GM08714 (cell line): ENCODE data around the gene RAE1.
"Not testable (repeated sequence)": the region's sequence is repeated elsewhere in the genome, so short reads cannot be mapped to it uniquely, and the experiment has no call there.

Source experiments
- H3K4me3 ChIP-seq: fragments of 200-500 bp; sonication (Bioruptor generic); 2 replicates; pipeline ENCODE4 v1.5.1; 2014; ENCODE audit warnings: mild to moderate bottlenecking, low read length, inconsistent platforms
- ZNF274 ChIP-seq: IDR thresholded peaks from 2 replicates; pipeline ENCODE4 v1.6.1; 2012; ENCODE audit warnings: mild to moderate bottlenecking, low read depth, low read length

RAE1 gene

DNA sequence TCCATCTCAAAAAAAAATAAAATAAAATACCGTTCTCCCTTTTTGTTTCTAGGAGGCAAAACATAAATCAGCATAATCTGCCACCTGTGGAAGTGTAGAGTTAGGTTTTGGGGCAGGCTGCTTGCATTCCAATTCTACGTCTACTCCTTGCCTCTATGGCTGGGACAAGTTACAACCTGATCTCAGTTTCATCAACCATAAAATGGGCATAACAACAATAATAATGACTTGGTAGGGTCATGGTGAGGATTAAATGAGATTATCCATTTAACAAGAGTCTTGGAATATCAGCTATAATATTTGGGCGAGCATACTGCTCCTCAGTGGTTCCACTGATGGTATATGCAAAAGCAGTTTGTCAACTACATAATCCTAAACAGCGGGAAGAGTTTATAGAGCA lies 3.7 kb upstream of the RAE1 start:
- H3K4me3 ChIP-seq = no peak overlapping the region
- TF ChIP-seq ZNF274 = no peak

- H3K4me3 ChIP-seq = not testable (repeated sequence)
Observed at GRCh38 chr20:57348200-57348921, 2.7 kb upstream of the RAE1 start.

DNA sequence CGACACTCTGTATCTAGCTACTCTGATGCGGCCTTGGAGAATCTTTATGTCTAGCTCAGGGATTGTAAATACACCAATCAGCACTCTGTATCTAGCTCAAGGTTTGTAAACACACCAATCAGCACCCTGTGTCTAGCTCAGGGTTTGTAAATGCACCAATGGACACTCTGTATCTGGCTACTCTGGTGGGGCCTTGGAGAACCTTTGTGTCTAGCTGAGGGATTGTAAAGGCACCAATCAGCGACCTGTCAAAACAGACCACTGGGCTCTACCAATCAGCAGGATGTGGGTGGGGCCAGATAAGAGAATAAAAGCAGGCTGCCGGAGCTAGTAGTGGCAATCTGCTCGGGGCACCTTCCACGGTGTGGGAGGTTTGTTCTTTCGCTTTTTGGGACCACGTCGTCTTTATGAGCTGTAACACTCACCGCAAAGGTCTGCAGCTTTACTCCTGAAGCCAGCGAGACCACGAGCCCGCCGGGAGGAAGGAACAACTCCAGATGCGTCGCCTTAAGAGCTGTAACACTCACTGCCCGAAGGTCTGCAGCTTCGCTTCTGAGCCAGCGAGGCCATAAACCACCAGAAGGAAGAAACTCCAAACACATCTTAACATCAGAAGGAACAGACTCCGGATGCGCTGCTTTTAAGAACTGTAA lies 2.0 kb upstream of the RAE1 start:
- H3K4me3 ChIP-seq = not testable (repeated sequence)

DNA sequence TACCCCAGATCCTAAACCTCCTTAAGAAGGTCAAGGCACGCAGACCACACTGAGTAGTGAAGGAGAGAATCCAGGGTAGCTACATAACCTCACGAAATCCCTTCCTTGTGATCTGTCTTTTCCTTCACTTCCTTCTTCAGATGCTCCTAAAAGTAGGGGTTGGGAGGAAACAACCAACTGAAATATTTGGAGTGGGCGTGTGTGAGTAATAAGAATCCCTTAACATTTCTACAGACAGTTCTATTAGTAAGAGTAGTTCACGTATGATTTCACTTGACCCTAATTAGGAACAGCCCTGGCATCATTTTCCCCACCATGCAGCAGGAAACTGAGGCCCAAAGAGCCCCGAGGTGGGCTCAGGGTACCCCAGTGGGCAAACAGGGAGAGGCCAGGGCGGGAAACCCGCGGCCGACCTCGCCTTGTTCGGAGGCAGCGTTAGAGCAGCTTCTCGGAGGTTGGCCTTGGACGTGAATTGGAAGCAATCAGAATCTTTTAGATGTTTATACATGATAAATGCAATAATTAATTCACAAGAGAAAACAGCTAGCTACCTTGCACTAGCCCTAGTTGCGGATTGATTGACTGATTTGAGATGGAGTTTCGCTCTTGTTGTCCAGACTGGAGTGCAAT lies 859 bp upstream of the RAE1 start:
- H3K4me3 ChIP-seq = no peak overlapping the region
- TF ChIP-seq ZNF274 = no peak

DNA sequence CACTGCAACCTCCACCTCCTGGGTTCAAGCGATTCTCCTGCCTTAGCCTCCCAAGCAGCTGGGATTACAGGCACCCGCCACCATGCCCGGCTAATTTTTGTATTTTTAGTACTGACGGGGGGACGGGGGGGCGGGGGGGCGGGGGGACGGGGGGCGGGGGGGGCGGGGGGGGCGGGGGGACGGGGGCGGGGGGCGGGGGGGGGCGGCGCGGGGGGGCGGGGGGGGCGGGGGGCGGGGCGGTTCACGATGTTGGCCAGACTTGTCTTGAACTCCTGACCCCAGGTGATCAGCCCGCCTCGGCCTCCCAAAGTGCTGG lies 371 bp upstream of the RAE1 start:
- H3K4me3 ChIP-seq = peak overlapping the region; percentile 89; the same call in 1 of the 2 replicates

DNA sequence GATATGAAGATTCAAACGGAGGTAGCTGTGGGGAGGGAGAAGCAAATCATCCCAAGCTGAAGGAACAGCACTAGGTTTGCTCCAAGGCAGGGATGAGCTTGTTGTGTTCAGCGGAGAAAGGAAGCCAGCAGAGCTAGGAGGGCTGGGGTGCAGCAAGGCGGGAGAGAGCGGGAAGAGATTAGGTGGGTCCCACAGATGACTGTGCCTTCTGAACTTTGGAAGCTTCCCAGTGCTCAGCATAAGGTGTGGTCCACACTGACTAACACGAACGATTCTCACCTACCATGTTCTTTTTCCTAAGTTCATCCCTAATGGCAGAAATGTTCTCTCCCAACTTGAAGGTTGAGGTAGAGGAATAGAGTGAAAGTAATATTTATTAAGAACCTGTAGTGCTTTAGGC lies 1.2 kb downstream of the RAE1 start:
- peak overlapping the region; percentile 89; the same call in 1 of the 2 replicates for H3K4me3 ChIP-seq
- TF ChIP-seq ZNF274 = no peak

- no peak for TF ChIP-seq ZNF274
- no peak overlapping the region for H3K4me3 ChIP-seq
Observed at GRCh38 chr20:57353351-57353750, 2.3 kb downstream of the RAE1 start.

DNA sequence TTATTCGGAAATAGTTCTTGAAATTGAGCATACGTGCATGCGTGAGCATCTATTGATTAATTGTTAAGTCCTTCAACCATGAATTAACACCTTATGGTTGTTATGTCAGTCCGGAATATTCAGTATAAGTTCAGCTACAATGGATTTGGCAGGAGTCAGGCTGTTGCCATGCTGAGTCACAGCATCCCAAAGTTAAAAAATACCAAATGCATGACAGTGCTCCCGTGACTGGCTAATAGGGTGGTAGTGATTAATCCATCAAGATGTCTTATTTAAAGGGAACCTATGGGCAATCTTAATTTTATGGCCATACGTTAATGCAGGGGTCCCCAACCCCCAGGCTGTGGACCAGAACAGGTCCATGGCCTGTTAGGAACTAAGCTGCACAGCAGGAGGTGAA lies 10.5 kb downstream of the RAE1 start:
- no peak overlapping the region for H3K4me3 ChIP-seq
- TF ChIP-seq ZNF274 = no peak

- TF ChIP-seq ZNF274 = no peak
- no peak overlapping the region for H3K4me3 ChIP-seq
Observed at GRCh38 chr20:57364451-57364850, 13.4 kb downstream of the RAE1 start.

DNA sequence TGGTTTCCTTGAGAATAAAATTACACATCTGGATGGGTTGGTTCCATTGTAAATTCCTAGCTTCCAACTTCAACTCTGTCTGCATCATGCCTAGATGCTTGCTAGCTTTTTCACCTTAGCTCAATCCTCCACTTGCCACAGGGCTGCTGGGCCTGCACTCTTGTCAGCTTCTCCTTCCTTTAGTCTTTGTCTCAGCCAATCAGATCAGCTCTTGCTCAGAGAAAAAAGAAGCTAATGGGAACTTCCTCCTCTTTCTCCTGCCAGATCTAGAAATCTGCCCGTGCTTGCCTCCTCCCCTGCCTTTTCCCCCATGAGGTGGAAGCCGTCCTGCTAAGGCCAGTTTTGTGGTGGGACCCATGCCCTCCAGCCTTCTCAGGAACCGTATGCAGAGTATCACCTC lies 18.5 kb downstream of the RAE1 start:
- no peak for TF ChIP-seq ZNF274
- H3K4me3 ChIP-seq = no peak overlapping the region

DNA sequence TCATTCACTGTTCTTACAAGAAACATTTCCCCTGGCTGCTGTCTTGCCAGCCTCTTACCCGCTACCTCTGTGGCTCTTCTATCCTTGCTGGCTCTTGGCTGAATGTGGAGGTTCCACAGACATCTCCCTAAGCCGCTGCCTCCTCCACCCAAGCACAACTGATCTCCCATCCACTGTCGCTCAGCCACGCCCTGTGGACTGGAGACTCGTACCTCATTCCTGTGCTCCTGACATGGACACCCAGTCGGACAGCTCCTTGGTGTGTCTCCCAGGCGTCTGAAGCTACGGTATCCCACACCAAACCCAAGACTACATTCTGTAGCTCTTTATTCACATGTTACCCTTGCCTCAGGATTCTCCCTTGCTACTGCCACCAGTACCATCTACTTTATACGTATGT lies 19.3 kb downstream of the RAE1 start:
- TF ChIP-seq ZNF274 = no peak
- no peak overlapping the region for H3K4me3 ChIP-seq

DNA sequence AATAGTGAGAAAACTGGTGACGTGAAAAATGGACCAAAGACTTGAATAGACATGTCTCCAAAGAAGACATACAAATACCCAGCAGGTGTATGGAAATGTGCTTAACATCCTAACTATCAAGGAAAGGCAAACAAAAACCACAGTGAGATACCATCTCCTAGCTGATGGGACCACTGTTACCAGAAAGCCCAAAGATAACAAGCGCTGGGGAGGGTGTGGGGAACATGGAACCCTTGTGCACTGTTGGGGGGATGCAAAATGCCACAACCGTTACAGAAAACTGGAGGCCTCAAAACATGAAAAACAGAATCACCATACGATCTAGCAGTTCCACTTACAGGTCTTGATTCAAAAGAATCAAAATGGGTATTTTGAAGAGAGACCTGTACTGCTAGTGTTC lies 20.3 kb downstream of the RAE1 start:
- no peak overlapping the region for H3K4me3 ChIP-seq
- no peak for TF ChIP-seq ZNF274

DNA sequence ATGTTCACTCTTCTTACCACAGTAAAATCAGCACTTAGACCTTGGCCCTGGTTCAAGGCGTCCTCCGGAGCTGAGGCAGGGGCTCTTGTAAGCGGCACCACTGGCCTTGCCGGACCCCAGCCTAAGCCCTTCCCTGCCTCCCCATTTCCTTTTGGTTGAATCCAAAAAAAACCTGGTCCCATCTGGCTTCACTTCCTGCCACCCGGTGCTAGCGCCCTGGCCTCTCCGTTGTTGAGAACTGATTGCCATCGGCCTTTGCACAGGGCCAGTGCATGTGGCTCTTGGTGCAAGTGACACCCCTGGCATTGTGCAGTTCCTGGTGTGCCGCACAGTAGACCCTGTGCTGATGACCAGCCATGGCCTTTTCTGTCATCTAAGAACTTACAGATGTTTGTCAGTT lies 21.1 kb downstream of the RAE1 start:
- no peak for TF ChIP-seq ZNF274
- no peak overlapping the region for H3K4me3 ChIP-seq

DNA sequence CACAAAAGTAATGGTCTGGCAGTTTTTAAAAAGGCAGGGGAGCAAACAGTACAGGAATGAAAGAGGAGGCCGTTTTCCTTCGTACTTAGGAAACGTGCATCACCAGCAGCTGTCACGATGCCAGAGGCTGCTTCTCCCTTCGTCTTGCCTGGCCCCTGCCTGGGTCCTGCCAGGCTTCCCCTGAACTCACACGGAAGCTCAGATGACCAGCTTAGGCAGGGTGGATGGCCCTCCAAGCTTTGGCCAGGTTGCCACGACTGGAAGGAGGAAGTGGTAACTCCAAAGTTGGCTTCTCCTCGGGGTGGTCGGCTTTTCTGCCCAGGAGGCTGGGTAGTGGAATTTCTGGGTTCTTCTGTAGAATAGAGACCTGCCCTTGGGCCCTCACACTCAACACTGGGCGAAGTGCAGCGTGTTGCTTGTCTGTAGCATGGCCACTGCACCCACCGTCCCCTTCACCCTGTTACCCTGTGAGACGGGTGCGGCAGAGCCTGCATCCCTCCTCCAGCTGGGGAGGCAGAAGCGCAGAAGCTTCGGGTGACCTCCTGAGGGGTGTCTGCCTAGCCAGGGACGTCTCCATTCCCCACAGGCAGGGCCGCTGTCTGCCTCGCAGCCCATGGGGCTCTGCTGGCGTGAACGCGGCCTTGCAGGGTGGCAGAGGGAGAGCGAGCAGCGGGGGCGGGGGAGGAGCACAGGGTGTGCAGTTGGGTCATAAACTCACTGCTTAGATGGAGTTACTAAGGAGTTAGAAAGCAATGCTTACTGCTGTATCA lies 21.7 kb downstream of the RAE1 start:
- TF ChIP-seq ZNF274 = no peak

DNA sequence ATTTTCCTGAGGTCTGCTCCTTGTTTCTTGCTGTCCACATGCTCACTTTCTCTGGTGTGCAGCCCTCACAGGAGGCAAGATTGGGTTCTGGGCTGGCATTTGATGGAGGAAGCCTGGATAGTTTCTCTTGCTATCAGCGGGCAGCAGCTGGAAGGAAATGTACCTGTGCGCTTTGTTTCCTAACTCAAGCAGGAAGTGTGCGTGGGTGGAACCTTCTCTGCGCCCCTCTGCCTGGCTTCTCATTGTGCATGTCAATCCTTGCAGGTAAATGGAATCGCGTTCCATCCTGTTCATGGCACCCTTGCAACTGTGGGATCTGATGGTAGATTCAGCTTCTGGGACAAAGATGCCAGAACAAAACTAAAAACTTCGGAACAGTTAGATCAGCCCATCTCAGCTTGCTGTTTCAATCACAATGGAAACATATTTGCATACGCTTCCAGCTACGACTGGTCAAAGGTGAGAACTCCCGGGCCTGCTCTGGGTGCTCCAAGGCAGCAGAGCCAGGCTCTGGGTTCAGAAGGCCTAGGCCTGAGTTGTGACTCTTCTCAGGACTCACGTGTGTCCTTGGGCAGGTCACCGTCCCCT lies 23.4 kb downstream of the RAE1 start:
- TF ChIP-seq ZNF274 = no peak

More for the DNA sequence above, 21.7 kb downstream of the RAE1 start:
- H3K4me3 ChIP-seq = no peak overlapping the region

More for the DNA sequence above, 23.4 kb downstream of the RAE1 start:
- no peak overlapping the region for H3K4me3 ChIP-seq
